Thyroid gland (tissue), 4 donors: ENCODE results near the gene SLC17A7.

Experiments
- POLR2A ChIP-seq, 2 donors: fragments of 450-650 bp; IDR thresholded peaks; one replicate each; pipeline ENCODE4 v1.6.1; 2017; ENCODE audit warnings: antibody characterized with exemption in 2 of 2, mild to moderate bottlenecking in 2 of 2, moderate library complexity in 1 of 2
- TF ChIP-seq, protein P1 (sequence below), 6 experiments: fragments of 200-600 bp in 3 of 6; fragments of 450-650 bp in 3 of 6; sonication (generic) in 3 of 6; IDR thresholded peaks; one replicate each; pipeline ENCODE4 v1.5.1; 2016 to 2019; ENCODE audit warnings: antibody characterized with exemption in 6 of 6, mild to moderate bottlenecking in 2 of 6, inconsistent platforms in 1 of 6, moderate library complexity in 1 of 6

DNA sequence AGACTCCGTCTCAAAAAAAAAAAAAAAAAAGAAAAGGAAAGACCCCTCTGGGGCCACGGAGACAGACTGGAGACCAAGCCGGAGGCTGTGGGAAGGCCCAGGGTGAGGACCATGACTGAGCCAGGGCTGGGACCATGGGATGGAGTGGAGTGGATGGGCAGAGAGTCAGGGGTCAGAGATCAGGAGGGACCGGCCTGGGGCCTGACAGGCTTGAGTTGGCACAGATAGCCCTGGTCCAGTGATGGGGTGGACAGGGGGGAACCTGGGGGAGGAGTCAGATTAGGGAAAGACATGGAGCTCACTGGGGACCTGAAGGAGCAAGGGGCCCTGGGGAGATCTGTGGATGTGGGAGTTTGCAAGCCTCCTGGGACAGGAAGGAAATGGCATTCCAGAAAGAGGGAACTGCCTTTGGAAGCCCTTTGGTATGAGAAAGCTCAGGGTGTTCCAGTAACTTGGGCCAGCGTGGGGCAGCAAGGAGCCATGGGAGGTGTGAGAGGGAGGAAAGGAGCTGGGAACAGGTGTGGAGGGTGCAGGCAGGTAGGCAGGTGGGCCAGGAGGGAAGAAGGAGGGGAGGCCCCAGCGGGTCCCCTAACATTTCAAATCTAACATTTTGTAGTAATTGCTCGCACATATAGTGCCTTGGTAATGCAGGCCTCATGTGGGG is 39.8 kb upstream of the SLC17A7 start:
- TF ChIP-seq, protein P1, sequence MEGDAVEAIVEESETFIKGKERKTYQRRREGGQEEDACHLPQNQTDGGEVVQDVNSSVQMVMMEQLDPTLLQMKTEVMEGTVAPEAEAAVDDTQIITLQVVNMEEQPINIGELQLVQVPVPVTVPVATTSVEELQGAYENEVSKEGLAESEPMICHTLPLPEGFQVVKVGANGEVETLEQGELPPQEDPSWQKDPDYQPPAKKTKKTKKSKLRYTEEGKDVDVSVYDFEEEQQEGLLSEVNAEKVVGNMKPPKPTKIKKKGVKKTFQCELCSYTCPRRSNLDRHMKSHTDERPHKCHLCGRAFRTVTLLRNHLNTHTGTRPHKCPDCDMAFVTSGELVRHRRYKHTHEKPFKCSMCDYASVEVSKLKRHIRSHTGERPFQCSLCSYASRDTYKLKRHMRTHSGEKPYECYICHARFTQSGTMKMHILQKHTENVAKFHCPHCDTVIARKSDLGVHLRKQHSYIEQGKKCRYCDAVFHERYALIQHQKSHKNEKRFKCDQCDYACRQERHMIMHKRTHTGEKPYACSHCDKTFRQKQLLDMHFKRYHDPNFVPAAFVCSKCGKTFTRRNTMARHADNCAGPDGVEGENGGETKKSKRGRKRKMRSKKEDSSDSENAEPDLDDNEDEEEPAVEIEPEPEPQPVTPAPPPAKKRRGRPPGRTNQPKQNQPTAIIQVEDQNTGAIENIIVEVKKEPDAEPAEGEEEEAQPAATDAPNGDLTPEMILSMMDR (IDR thresholded peaks at IDR 0.05): no peak
- TF ChIP-seq POLR2A (IDR thresholded peaks at IDR 0.05): no peak
